ENCODE results near the gene NAP1L4.

DNA sequence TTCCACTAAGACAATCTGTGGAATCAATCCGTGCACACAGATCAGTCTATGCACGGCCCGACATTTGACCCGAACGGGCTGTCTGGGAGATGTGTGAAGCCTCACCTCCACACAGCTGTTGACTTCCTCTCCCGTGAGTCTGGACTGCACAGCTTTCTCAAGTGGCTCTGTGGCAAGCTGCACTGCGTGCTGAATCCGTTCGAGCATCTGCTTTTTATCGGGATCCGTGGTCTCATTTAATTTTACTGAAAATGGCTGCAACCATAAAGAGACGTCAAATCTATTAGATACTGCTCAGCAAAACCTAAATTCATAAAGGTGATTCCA, 45.8 kb upstream of the NAP1L4 start:
- TF ChIP-seq CTCF (IDR thresholded peaks at IDR 0.05): no peak
- no peak for TF ChIP-seq POLR2A (IDR thresholded peaks at IDR 0.05)
